Measurements from ENCODE around the gene CD1C. TPM values are rescaled to one million over a fixed set of nuclear protein-coding genes. Genes with fewer than 3 reads are reported as not detected.
"Not testable (repeated sequence)": the region's sequence is repeated elsewhere in the genome, so short reads cannot be mapped to it uniquely, and the experiment has no call there.

CD1C gene
- total RNA-seq, 5 donors from 2014 or later (not counting 1 experiment from before 2014, with no cell fraction given) = 0.26 to 1.4 (median 0.70) TPM

GRCh38 chr1:158334526-158335212 is 44.9 kb downstream of the CD1C start:
- Mint-ChIP-seq H3K4me1 (peaks cover 14 to 28% (median 21%) of the 10 kb centered on the region in 3 donors), H3K36me3 (no peaks in the 10 kb centered on the region), H3K9me3 (peaks cover 2 to 14% (median 5%) of the 10 kb centered on the region in 3 donors), H3K27me3 (peaks cover 5 to 17% of the 10 kb centered on the region in 2 donors), H3K4me3 (no peak overlapping the region), H3K27ac (no peak overlapping the region)
- DNase-seq (no peak), ATAC-seq (replicated peaks in 1 of 4) (no peak)
- H3K27ac ChIP-seq (ENCODE audit: low read length) = no peak overlapping the region
- no peaks in the 10 kb centered on the region for H3K9me3 ChIP-seq
- H3K4me3 ChIP-seq (ENCODE audit: control insufficient read depth in 1 of 2, extremely low read depth in 1 of 2, low read length in 1 of 2) = no peak overlapping the region
- 43% methylated on average over 1 of the region's 2 CpGs for WGBS (ENCODE audit: insufficient coverage)
- ChIA-PET CTCF (no interaction called here), POLR2A (no interaction called here)
- no peaks in the 10 kb centered on the region for H3K36me3 ChIP-seq (ENCODE audit: control insufficient read depth in 2 of 2, extremely low read depth in 1 of 2, insufficient read depth in 1 of 2, low read length in 1 of 2)
- H3K27me3 ChIP-seq (replicated peaks in 1 of 2; ENCODE audit: control insufficient read depth in 2 of 2, extremely low read depth in 1 of 2, insufficient read depth in 2 of 2, low read length in 1 of 2) = peaks cover 0 to 10% of the 10 kb centered on the region in 2 experiments
- peaks cover 6 to 17% of the 10 kb centered on the region in 2 experiments for H3K4me1 ChIP-seq (ENCODE audit: control insufficient read depth in 1 of 2, extremely low read depth in 1 of 2, insufficient read depth in 2 of 2, low read length in 2 of 2)

- CTCF ChIA-PET = no interaction called here
- no peak overlapping the region for H3K27ac ChIP-seq (ENCODE audit: low read length)
- Mint-ChIP-seq H3K4me3 (no peak overlapping the region), H3K36me3 (no peaks in the 10 kb centered on the region), H3K27me3 (peaks cover 5 to 17% of the 10 kb centered on the region in 2 donors), H3K9me3 (peaks cover 2 to 16% (median 5%) of the 10 kb centered on the region in 3 donors), H3K4me1 (peaks cover 14 to 28% (median 21%) of the 10 kb centered on the region in 3 donors), H3K27ac (no peak overlapping the region)
- POLR2A ChIA-PET = no interaction called here
- H3K4me1 ChIP-seq (ENCODE audit: control insufficient read depth in 1 of 2, extremely low read depth in 1 of 2, insufficient read depth in 2 of 2, low read length in 2 of 2) = peaks cover 6 to 17% of the 10 kb centered on the region in 2 experiments
- H3K27me3 ChIP-seq (replicated peaks in 1 of 2; ENCODE audit: control insufficient read depth in 2 of 2, extremely low read depth in 1 of 2, insufficient read depth in 2 of 2, low read length in 1 of 2) = peaks cover 0 to 9% of the 10 kb centered on the region in 2 experiments
- no peaks in the 10 kb centered on the region for H3K36me3 ChIP-seq (ENCODE audit: control insufficient read depth in 2 of 2, extremely low read depth in 1 of 2, insufficient read depth in 1 of 2, low read length in 1 of 2)
- no peak overlapping the region for H3K4me3 ChIP-seq (ENCODE audit: control insufficient read depth in 1 of 2, extremely low read depth in 1 of 2, low read length in 1 of 2)
- DNase-seq = no peak
- H3K9me3 ChIP-seq = no peaks in the 10 kb centered on the region
- ATAC-seq (replicated peaks in 1 of 4) = no peak
Measured at GRCh38 chr1:158335213-158335532, 45.5 kb downstream of the CD1C start.

GRCh38 chr1:158336413-158336812 is 46.7 kb downstream of the CD1C start:
- H3K4me3 ChIP-seq (ENCODE audit: control insufficient read depth in 1 of 2, extremely low read depth in 1 of 2, low read length in 1 of 2); H3K9me3 ChIP-seq; H3K27me3 ChIP-seq (replicated peaks in 1 of 2; ENCODE audit: control insufficient read depth in 2 of 2, extremely low read depth in 1 of 2, insufficient read depth in 2 of 2, low read length in 1 of 2); H3K36me3 Mint-ChIP-seq; H3K4me3 Mint-ChIP-seq; POLR2A ChIA-PET; H3K27ac Mint-ChIP-seq; H3K36me3 ChIP-seq (ENCODE audit: control insufficient read depth in 2 of 2, extremely low read depth in 1 of 2, insufficient read depth in 1 of 2, low read length in 1 of 2); ATAC-seq (replicated peaks in 1 of 4); H3K27ac ChIP-seq (ENCODE audit: low read length); CTCF ChIA-PET: not testable (repeated sequence)
- Mint-ChIP-seq H3K27me3 (peaks cover 5 to 17% of the 10 kb centered on the region in 2 donors), H3K9me3 (peaks cover 4 to 20% (median 11%) of the 10 kb centered on the region in 3 donors), H3K4me1 (peaks cover 14 to 28% (median 21%) of the 10 kb centered on the region in 3 donors)
- peaks cover 6 to 15% of the 10 kb centered on the region in 2 experiments for H3K4me1 ChIP-seq (ENCODE audit: control insufficient read depth in 1 of 2, extremely low read depth in 1 of 2, insufficient read depth in 2 of 2, low read length in 2 of 2)
- peak in 12 of 35 experiments; percentile 0 to 39 (median 7) for DNase-seq
- WGBS (ENCODE audit: insufficient coverage) = 50% methylated on average over 4 of the region's 7 CpGs

Other genes starting within 250 kb of the CD1C start
- under 1 TPM in 3 of 5 donors, not detected in 2; 0.10 to 0.22 (median 0.20) TPM for gene CD1D, start 109.0 kb upstream of the CD1C start, total RNA-seq
- gene CD1A, start 35.5 kb upstream of the CD1C start, total RNA-seq = under 1 TPM in 1 of 5 donors, not detected in 4; 0.16 TPM
- not detected for gene CD1B, start 41.6 kb downstream of the CD1C start, total RNA-seq
- not detected for gene CD1E, start 64.0 kb downstream of the CD1C start, total RNA-seq
- not detected for gene OR10T2, start 109.5 kb downstream of the CD1C start, total RNA-seq
- not detected for gene OR10K2, start 136.3 kb downstream of the CD1C start, total RNA-seq
- not detected for gene OR10K1, start 171.9 kb downstream of the CD1C start, total RNA-seq
- not detected for gene OR10R2, start 182.3 kb downstream of the CD1C start, total RNA-seq